Nephron (organoid): ENCODE results near the gene ISYNA1.

Experiments used
- H3K27ac Mint-ChIP-seq, 3 experiments: 2 replicates each; pipeline ENCODE4 v1.8.0; 2020; ENCODE audit warnings: mixed read lengths in 3 of 3, mild to moderate bottlenecking in 2 of 3, moderate library complexity in 1 of 3
- H3K27me3 Mint-ChIP-seq: 2 replicates; pipeline ENCODE4 v1.8.0; 2021; ENCODE audit warnings: low read depth, mild to moderate bottlenecking, moderate library complexity, mixed read lengths
- H3K36me3 Mint-ChIP-seq: 2 replicates; pipeline ENCODE4 v1.8.0; 2020; ENCODE audit warnings: low read depth, mixed read lengths
- H3K4me1 Mint-ChIP-seq: 2 replicates; pipeline ENCODE4 v1.8.0; 2020; ENCODE audit warnings: mixed read lengths
- H3K4me3 Mint-ChIP-seq, 3 experiments: 2 replicates each; pipeline ENCODE4 v1.8.0; 2020; ENCODE audit warnings: mild to moderate bottlenecking in 3 of 3, mixed read lengths in 3 of 3, moderate library complexity in 2 of 3
- H3K9me3 Mint-ChIP-seq: 2 replicates; pipeline ENCODE4 v1.8.0; 2020; ENCODE audit warnings: mixed read lengths
- CTCF ChIP-seq, 3 experiments: fragments of 200-600 bp; sonication (generic); IDR thresholded peaks; one replicate each; pipeline ENCODE4 v1.5.0; 2021; ENCODE audit warnings: antibody characterized with exemption in 3 of 3; ENCODE audit not compliant: unreplicated experiment in 3 of 3

ISYNA1 gene

GRCh38 chr19:18450021-18450930, 12.3 kb upstream of the ISYNA1 start:
- Mint-ChIP-seq H3K4me3 (no peak overlapping the region), H3K27ac (no peak overlapping the region), H3K27me3 (no peaks in the 10 kb centered on the region), H3K36me3 (peaks cover 20% of the 10 kb centered on the region), H3K4me1 (peaks cover 30% of the 10 kb centered on the region), H3K9me3 (no peaks in the 10 kb centered on the region)
- TF ChIP-seq CTCF (IDR thresholded peaks at IDR 0.05; ENCODE audit: unreplicated experiment in 3 of 3) = no peak

- Mint-ChIP-seq H3K27ac (no peak overlapping the region), H3K4me3 (no peak overlapping the region), H3K4me1 (peaks cover 30% of the 10 kb centered on the region), H3K36me3 (peaks cover 20% of the 10 kb centered on the region), H3K27me3 (no peaks in the 10 kb centered on the region), H3K9me3 (no peaks in the 10 kb centered on the region)
- no peak for TF ChIP-seq CTCF (IDR thresholded peaks at IDR 0.05; ENCODE audit: unreplicated experiment in 3 of 3)
Observed at GRCh38 chr19:18449552-18449951, 11.6 kb upstream of the ISYNA1 start.

- no peaks in the 10 kb centered on the region for H3K9me3 Mint-ChIP-seq
- TF ChIP-seq CTCF (IDR thresholded peaks at IDR 0.05; ENCODE audit: unreplicated experiment in 3 of 3) = no peak
- peaks cover 18% of the 10 kb centered on the region for H3K36me3 Mint-ChIP-seq
- peaks cover 26% of the 10 kb centered on the region for H3K4me1 Mint-ChIP-seq
- peak overlapping the region in 1 of 3 experiments; percentile 7 for H3K4me3 Mint-ChIP-seq
- H3K27me3 Mint-ChIP-seq = no peaks in the 10 kb centered on the region
- H3K27ac Mint-ChIP-seq = no peak overlapping the region
Observed at GRCh38 chr19:18446811-18447359, 9.0 kb upstream of the ISYNA1 start.

- peaks cover 26% of the 10 kb centered on the region for H3K4me1 Mint-ChIP-seq
- no peaks in the 10 kb centered on the region for H3K27me3 Mint-ChIP-seq
- no peak for TF ChIP-seq CTCF (IDR thresholded peaks at IDR 0.05; ENCODE audit: unreplicated experiment in 3 of 3)
- no peak overlapping the region for H3K27ac Mint-ChIP-seq
- H3K36me3 Mint-ChIP-seq = peaks cover 18% of the 10 kb centered on the region
- H3K4me3 Mint-ChIP-seq = peak overlapping the region in 1 of 3 experiments; percentile 7
- no peaks in the 10 kb centered on the region for H3K9me3 Mint-ChIP-seq
Observed at GRCh38 chr19:18446145-18446810, 8.3 kb upstream of the ISYNA1 start.

GRCh38 chr19:18445262-18445948, 7.5 kb upstream of the ISYNA1 start:
- no peaks in the 10 kb centered on the region for H3K27me3 Mint-ChIP-seq
- peaks cover 25% of the 10 kb centered on the region for H3K4me1 Mint-ChIP-seq
- H3K9me3 Mint-ChIP-seq = no peaks in the 10 kb centered on the region
- no peak overlapping the region for H3K27ac Mint-ChIP-seq
- H3K4me3 Mint-ChIP-seq = peak overlapping the region; percentile 7 to 94 (median 63)
- TF ChIP-seq CTCF (IDR thresholded peaks at IDR 0.05; ENCODE audit: unreplicated experiment in 3 of 3) = no peak
- H3K36me3 Mint-ChIP-seq = peaks cover 14% of the 10 kb centered on the region
